NB4 (cell line): ENCODE results near the gene POLR2H.
"Not testable (repeated sequence)": the region's sequence is repeated elsewhere in the genome, so short reads cannot be mapped to it uniquely, and the experiment has no call there.

Source experiments
- CTCF ChIP-seq: IDR thresholded peaks from one replicate; pipeline ENCODE4 v1.5.1; 2012; ENCODE audit warnings: low read depth, low read length
- MYC ChIP-seq: IDR thresholded peaks from 2 replicates; pipeline ENCODE4 v1.6.1; 2011; ENCODE audit warnings: low read depth, low read length
- POLR2A ChIP-seq: IDR thresholded peaks from 2 replicates; pipeline ENCODE4 v1.6.1; 2011; ENCODE audit warnings: mild to moderate bottlenecking; ENCODE audit not compliant: insufficient read length; ENCODE audit errors: extremely low read depth

- TF ChIP-seq CTCF, POLR2A, MYC: not testable (repeated sequence)
Observed at GRCh38 chr3:184339451-184340135, 21.9 kb upstream of the POLR2H start.
